B cell (primary cell): ENCODE results near the gene MYH14. TPM values are rescaled to one million over a fixed set of nuclear protein-coding genes. Genes with fewer than 3 reads are reported as not detected.
A peak's percentile ranks its signal among the peaks of the same experiment; 100 is the strongest.

Source experiments
- ATAC-seq: fragments of 200-7000 bp; cut with Tn5 transposase; one replicate; pipeline ENCODE4 v1.10.0; 2021; ENCODE audit warnings: low read depth, mild to moderate bottlenecking, moderate number of reproducible peaks, moderate library complexity
- CTCF ChIA-PET: fragments of 350-600 bp; sonication (Branson Sonifier 250); formaldehyde crosslinking; loops from one replicate; lab custom pipeline; 2021; ENCODE audit warnings: antibody characterized with exemption, inconsistent platforms; lab: Charles Lee
- POLR2A ChIA-PET: fragments of 350-600 bp; sonication (Branson Sonifier 250); formaldehyde crosslinking; loops from one replicate; lab custom pipeline; 2021; ENCODE audit warnings: antibody characterized with exemption; lab: Charles Lee
- DNase-seq: peaks from one replicate; pipeline ENCODE4 v3.0.0; 2013
- H2AFZ ChIP-seq: 2 replicates; pipeline ENCODE4 v1.6.1; 2012; ENCODE audit warnings: mild to moderate bottlenecking, low read depth, low read length; ENCODE audit not compliant: insufficient read depth, poor library complexity, severe bottlenecking
- H3K27ac ChIP-seq, 2 donors: 1 replicate in 1 of 2; 2 replicates in 1 of 2; pipeline ENCODE4 v1.5.1; 2012 to 2013; ENCODE audit warnings: low read length in 2 of 2, mild to moderate bottlenecking in 2 of 2, moderate library complexity in 1 of 2
- H3K27me3 ChIP-seq, 4 experiments: fragments of 200-600 bp in 1 of 4; sonication (generic) in 1 of 4; replicated peaks in 1 of 4; 1 replicate in 2 of 4; 2 replicates in 2 of 4; pipeline versions ENCODE4 v1.6.1 to v1.7.0; 2013 to 2016; ENCODE audit warnings: low read length in 3 of 4, mild to moderate bottlenecking in 2 of 4, mixed read lengths in 1 of 4, moderate library complexity in 1 of 4; ENCODE audit not compliant: insufficient read depth in 4 of 4, control insufficient read depth in 3 of 4; ENCODE audit errors: control extremely low read depth in 1 of 4
- H3K36me3 ChIP-seq, 2 experiments: replicated peaks in 1 of 2; 1 replicate in 1 of 2; 2 replicates in 1 of 2; pipeline versions ENCODE4 v1.6.1 to v1.7.1; 2013; ENCODE audit warnings: low read length in 1 of 2; ENCODE audit not compliant: insufficient read depth in 2 of 2, control insufficient read depth in 1 of 2; ENCODE audit errors: control extremely low read depth in 1 of 2, extremely low read depth in 1 of 2
- H3K4me1 ChIP-seq, 2 donors: fragments of 200-600 bp in 1 of 2; sonication (generic) in 1 of 2; 1 replicate in 1 of 2; 2 replicates in 1 of 2; pipeline versions ENCODE4 v1.5.1 to v1.6.1; 2013 to 2017; ENCODE audit warnings: low read length in 2 of 2; ENCODE audit not compliant: control insufficient read depth in 2 of 2, insufficient read depth in 2 of 2
- H3K4me2 ChIP-seq: replicated peaks from 2 replicates; pipeline ENCODE3; 2012; ENCODE audit warnings: mild to moderate bottlenecking, low read depth, low read length; ENCODE audit not compliant: poor library complexity, severe bottlenecking
- H3K4me3 ChIP-seq, 5 experiments: fragments of 200-600 bp in 1 of 5; sonication (generic) in 1 of 5; 1 replicate in 3 of 5; 2 replicates in 2 of 5; pipeline versions ENCODE4 v1.5.1 to v1.7.0; 2011 to 2016; ENCODE audit warnings: low read length in 4 of 5, mild to moderate bottlenecking in 4 of 5, low read depth in 2 of 5, control low read depth in 1 of 5, moderate library complexity in 1 of 5; ENCODE audit not compliant: insufficient read depth in 1 of 5; ENCODE audit errors: control extremely low read depth in 1 of 5, extremely low read depth in 1 of 5
- H3K79me2 ChIP-seq: fragments of 200-600 bp; sonication (generic); one replicate; pipeline ENCODE4 v1.6.0; 2016; ENCODE audit warnings: low read length; ENCODE audit not compliant: control insufficient read depth, insufficient read depth
- H3K9ac ChIP-seq: fragments of 200-600 bp; sonication (generic); 2 replicates; pipeline ENCODE4 v1.6.1; 2017; ENCODE audit warnings: mild to moderate bottlenecking, low read length, moderate library complexity
- H3K9me3 ChIP-seq, 3 donors: one replicate each; pipeline versions ENCODE4 v1.6.1 to v1.7.1; 2013; ENCODE audit warnings: low read length in 2 of 3; ENCODE audit not compliant: control insufficient read depth in 2 of 3, insufficient read depth in 1 of 3; ENCODE audit errors: control extremely low read depth in 1 of 3
- H4K20me1 ChIP-seq: 2 replicates; pipeline ENCODE4 v1.6.0; 2012; ENCODE audit warnings: mild to moderate bottlenecking, low read length; ENCODE audit not compliant: insufficient read depth, control insufficient read depth, poor library complexity, severe bottlenecking
- H3K27ac Mint-ChIP-seq: one replicate; pipeline ENCODE4 v1.8.0; 2021; ENCODE audit warnings: mixed read lengths
- H3K27me3 Mint-ChIP-seq: one replicate; pipeline ENCODE4 v1.8.0; 2021; ENCODE audit warnings: mixed read lengths
- H3K4me1 Mint-ChIP-seq: one replicate; pipeline ENCODE4 v1.8.0; 2021; ENCODE audit warnings: mixed read lengths
- H3K4me3 Mint-ChIP-seq: one replicate; pipeline ENCODE4 v1.8.0; 2021; ENCODE audit warnings: mixed read lengths
- H3K9me3 Mint-ChIP-seq: one replicate; pipeline ENCODE4 v1.8.0; 2022; ENCODE audit warnings: mixed read lengths; ENCODE audit not compliant: insufficient read depth
- CTCF ChIP-seq: fragments of 200-600 bp; IDR thresholded peaks from one replicate; pipeline ENCODE4 v1.8.0; 2022; ENCODE audit warnings: antibody characterized with exemption, mild to moderate bottlenecking
- EZH2 ChIP-seq: IDR thresholded peaks from 2 replicates; pipeline ENCODE4 v1.6.1; 2012; ENCODE audit warnings: borderline replicate concordance, low read depth, mild to moderate bottlenecking, moderate library complexity, low read length; ENCODE audit not compliant: insufficient read depth, poor library complexity, severe bottlenecking
- WGBS: methylation state at CpG from one replicate; pipeline ENCODE4 v1.1.5; 2013; ENCODE audit warnings: missing lambda C conversion rate; ENCODE audit not compliant: insufficient coverage; 5-methylcytosine and 5-hydroxymethylcytosine counted together
- intact Hi-C: fragments of 100-400 bp; cut with micrococcal nuclease; formaldehyde crosslinking; loops from one replicate; pipeline ENCODE4 v1.10.0; 2022
- polyA plus RNA-seq: library from polyadenylated mRNA; depleted of rRNA; stranded (reverse); fragments of >200 nt; gene quantifications from 2 replicates; pipeline ENCODE4 v1.2.3, GENCODE V29; 2012
- total RNA-seq, 2 donors: library from RNA; stranded (reverse); fragments of 120-200 nt in 1 of 2; gene quantifications; 1 replicate in 1 of 2; 2 replicates in 1 of 2; pipeline versions ENCODE4 v1.2.3 to v1.2.4, GENCODE V29; 2013 to 2022

MYH14 gene
- total and polyA plus RNA-seq, 2 donors (not counting 1 experiment from before 2014, with no cell fraction given), result not detected

GRCh38 chr19:50340331-50340730 lies 136.9 kb downstream of the MYH14 start:
- intact Hi-C loops, result loop anchor here (2.0 to 5.0 kb wide), 2 partner anchors 16 to 77 kb away; partner anchors contain the start of gene SPIB
- peak overlapping the region; percentile 45 for H3K9ac ChIP-seq
- POLR2A ChIA-PET, result interaction anchor here (1.0 to 9.3 kb wide), 5 partner anchors 9 to 80 kb away, joined by 5 to 122 read pairs (median 9); partner anchors contain the start of gene KCNC3
- H3K4me2 ChIP-seq, result peak overlapping the region; percentile 86
- H3K27me3 ChIP-seq, result no peaks in the 10 kb centered on the region
- H3K9me3 Mint-ChIP-seq, result no peaks in the 10 kb centered on the region
- H3K36me3 ChIP-seq, result peaks cover 0 to 51% of the 10 kb centered on the region in 2 experiments
- CTCF ChIA-PET, result interaction anchor here (0.6 to 6.9 kb wide), 9 partner anchors 11 to 139 kb away, joined by 3 to 45 read pairs (median 5); partner anchors contain the start of gene KCNC3
- H2AFZ ChIP-seq, result no peak overlapping the region
- H3K9me3 ChIP-seq, result peaks cover 0 to 4% (median 0%) of the 10 kb centered on the region in 3 donors
- peaks cover 79% of the 10 kb centered on the region for H3K4me1 Mint-ChIP-seq
- peaks cover 83% of the 10 kb centered on the region for H3K79me2 ChIP-seq
- H3K4me1 ChIP-seq, result peaks cover 60 to 84% of the 10 kb centered on the region in 2 donors
- H4K20me1 ChIP-seq, result peaks cover 72% of the 10 kb centered on the region
- H3K27ac ChIP-seq, result peak overlapping the region; percentile 37 to 63
- peak overlapping the region; percentile 85 for H3K27ac Mint-ChIP-seq
- ATAC-seq (no peak), DNase-seq (no peak)
- peak overlapping the region; percentile 86 for H3K4me3 Mint-ChIP-seq
- TF ChIP-seq CTCF, result no peak
- no peak for TF ChIP-seq EZH2
- H3K4me3 ChIP-seq, result peak overlapping the region; percentile 9 to 91 (median 71)
- no peaks in the 10 kb centered on the region for H3K27me3 Mint-ChIP-seq

- peak; percentile 56 for ATAC-seq
- H4K20me1 ChIP-seq, result peaks cover 64% of the 10 kb centered on the region
- H3K4me1 Mint-ChIP-seq, result peaks cover 77% of the 10 kb centered on the region
- peak overlapping the region; percentile 37 to 72 for H3K27ac ChIP-seq
- peak overlapping the region; percentile 45 for H3K9ac ChIP-seq
- 0% methylated on average over 2 of the region's 3 CpGs for WGBS
- H3K9me3 Mint-ChIP-seq, result no peaks in the 10 kb centered on the region
- peak overlapping the region; percentile 86 for H3K4me2 ChIP-seq
- peaks cover 80% of the 10 kb centered on the region for H3K79me2 ChIP-seq
- ChIA-PET CTCF (interaction anchor here (0.6 to 6.9 kb wide), 11 partner anchors 10 to 442 kb away, joined by 3 to 45 read pairs (median 4); partner anchors contain the start of gene KCNC3), POLR2A (interaction anchor here (0.6 to 9.3 kb wide), 9 partner anchors 10 to 315 kb away, joined by 3 to 122 read pairs (median 5); partner anchors contain the start of genes JOSD2 and KCNC3)
- peak overlapping the region; percentile 91 for H3K27ac Mint-ChIP-seq
- peaks cover 65 to 84% of the 10 kb centered on the region in 2 donors for H3K4me1 ChIP-seq
- H3K4me3 ChIP-seq, result peak overlapping the region in 4 of 5 experiments; percentile 61 to 91 (median 76)
- no peak overlapping the region for H2AFZ ChIP-seq
- TF ChIP-seq EZH2, result no peak
- TF ChIP-seq CTCF, result no peak
- peaks cover 0 to 11% (median 0%) of the 10 kb centered on the region in 3 donors for H3K9me3 ChIP-seq
- peaks cover 0 to 44% of the 10 kb centered on the region in 2 experiments for H3K36me3 ChIP-seq
- DNase-seq, result peak; percentile 81
- intact Hi-C loops, result loop anchor here (1.0 to 5.0 kb wide), 4 partner anchors 8 to 76 kb away; partner anchors contain the start of genes KCNC3 and SPIB
- H3K4me3 Mint-ChIP-seq, result peak overlapping the region; percentile 86
- no peaks in the 10 kb centered on the region for H3K27me3 Mint-ChIP-seq
- H3K27me3 ChIP-seq, result no peaks in the 10 kb centered on the region
These were observed 137.7 kb downstream of the MYH14 start for GRCh38 chr19:50341091-50341564.
